ENCODE results near the gene RFX4. TPM values are rescaled to one million over a fixed set of nuclear protein-coding genes. Genes with fewer than 3 reads are reported as not detected.
"Not testable (repeated sequence)": the region's sequence is repeated elsewhere in the genome, so short reads cannot be mapped to it uniquely, and the experiment has no call there.

The RFX4 gene
- total and polyA plus RNA-seq, 3 donors from 2014 or later: 52.7 to 217 (median 86.4) TPM

- DNase-seq: no peak
- H3K9me3 ChIP-seq: no peaks in the 10 kb centered on the region
These were observed 19.3 kb downstream of the RFX4 start for GRCh38 chr12:106602076-106602475.

DNA sequence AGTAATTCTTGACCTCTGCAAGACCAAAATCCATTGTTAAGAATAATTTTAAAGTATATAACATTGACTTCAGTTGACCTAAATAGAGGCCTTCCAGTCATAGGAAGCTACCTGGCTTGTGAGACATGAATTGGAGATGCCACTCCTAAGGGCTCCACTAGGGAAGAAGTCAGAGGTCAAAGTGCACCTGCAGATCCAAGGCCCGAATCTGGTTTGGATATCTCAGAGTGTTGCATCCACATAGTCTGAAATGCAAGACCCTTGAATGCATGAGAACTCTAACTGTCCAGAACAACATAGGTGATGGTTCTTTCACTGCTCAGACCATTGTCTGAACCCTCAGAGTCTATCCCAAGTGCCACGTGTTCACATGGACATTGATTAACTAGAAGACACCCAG, 22.4 kb downstream of the RFX4 start:
- DNase-seq: no peak

More at GRCh38 chr12:106602076-106602475, 19.3 kb downstream of the RFX4 start:
- no peaks in the 10 kb centered on the region for H3K27me3 ChIP-seq
- H3K4me3 ChIP-seq: no peak overlapping the region
- no peaks in the 10 kb centered on the region for H3K4me1 ChIP-seq
- H3K27ac ChIP-seq: no peak overlapping the region
- 94 to 96% methylated on average over 4 of the region's 4 CpGs for WGBS, 2 donors
- intact Hi-C loops (cut with DNase I; ENCODE audit: low total_unique reads): no loop called here
- H3K36me3 ChIP-seq (ENCODE audit: low read depth, missing control alignments): no peaks in the 10 kb centered on the region
- TF ChIP-seq, protein P1, sequence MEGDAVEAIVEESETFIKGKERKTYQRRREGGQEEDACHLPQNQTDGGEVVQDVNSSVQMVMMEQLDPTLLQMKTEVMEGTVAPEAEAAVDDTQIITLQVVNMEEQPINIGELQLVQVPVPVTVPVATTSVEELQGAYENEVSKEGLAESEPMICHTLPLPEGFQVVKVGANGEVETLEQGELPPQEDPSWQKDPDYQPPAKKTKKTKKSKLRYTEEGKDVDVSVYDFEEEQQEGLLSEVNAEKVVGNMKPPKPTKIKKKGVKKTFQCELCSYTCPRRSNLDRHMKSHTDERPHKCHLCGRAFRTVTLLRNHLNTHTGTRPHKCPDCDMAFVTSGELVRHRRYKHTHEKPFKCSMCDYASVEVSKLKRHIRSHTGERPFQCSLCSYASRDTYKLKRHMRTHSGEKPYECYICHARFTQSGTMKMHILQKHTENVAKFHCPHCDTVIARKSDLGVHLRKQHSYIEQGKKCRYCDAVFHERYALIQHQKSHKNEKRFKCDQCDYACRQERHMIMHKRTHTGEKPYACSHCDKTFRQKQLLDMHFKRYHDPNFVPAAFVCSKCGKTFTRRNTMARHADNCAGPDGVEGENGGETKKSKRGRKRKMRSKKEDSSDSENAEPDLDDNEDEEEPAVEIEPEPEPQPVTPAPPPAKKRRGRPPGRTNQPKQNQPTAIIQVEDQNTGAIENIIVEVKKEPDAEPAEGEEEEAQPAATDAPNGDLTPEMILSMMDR (IDR thresholded peaks at IDR 0.05): no peak
- TF ChIP-seq POLR2A (IDR thresholded peaks at IDR 0.05): no peak

DNA sequence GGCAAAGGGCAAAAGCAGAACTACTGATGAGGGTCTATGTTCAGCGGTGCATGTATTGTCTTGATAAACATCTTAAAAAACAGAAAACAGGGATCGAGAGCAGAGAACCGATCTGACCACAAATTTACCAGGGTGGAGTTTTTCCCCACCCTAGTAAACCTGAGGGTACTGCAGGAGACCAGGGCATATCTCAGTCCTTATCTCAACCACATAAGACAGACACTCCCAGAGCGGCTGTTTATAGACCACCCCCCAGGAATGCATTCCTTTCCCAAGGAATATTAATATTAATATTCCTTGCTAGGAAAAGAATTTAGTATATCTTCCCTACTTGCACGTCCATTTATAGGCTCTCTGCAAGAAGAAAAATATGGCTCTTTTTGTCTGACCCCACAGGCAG, 37.8 kb downstream of the RFX4 start:
- DNase-seq; H3K4me3 ChIP-seq; H3K27me3 ChIP-seq; H3K36me3 ChIP-seq (ENCODE audit: low read depth, missing control alignments); intact Hi-C loops (cut with DNase I; ENCODE audit: low total_unique reads); H3K9me3 ChIP-seq; H3K27ac ChIP-seq; H3K4me1 ChIP-seq: not testable (repeated sequence)
- WGBS, 2 donors: 89 to 90% methylated on average over 5 of the region's 5 CpGs

More for the DNA sequence above, 22.4 kb downstream of the RFX4 start:
- Histone ChIP-seq H3K4me1 (no peaks in the 10 kb centered on the region), H3K27ac (no peak overlapping the region), H3K36me3 (ENCODE audit: low read depth, missing control alignments) (no peaks in the 10 kb centered on the region), H3K9me3 (no peaks in the 10 kb centered on the region), H3K4me3 (no peak overlapping the region), H3K27me3 (no peaks in the 10 kb centered on the region)
- TF ChIP-seq, protein P1 (IDR thresholded peaks at IDR 0.05): no peak
- TF ChIP-seq POLR2A (IDR thresholded peaks at IDR 0.05): no peak
- intact Hi-C loops (cut with DNase I; ENCODE audit: low total_unique reads): no loop called here
- WGBS, 2 donors: 61 to 85% methylated on average over 2 of the region's 2 CpGs

GRCh38 chr12:106625976-106626375, 43.2 kb downstream of the RFX4 start:
- no peak for DNase-seq
- no peaks in the 10 kb centered on the region for H3K9me3 ChIP-seq
- intact Hi-C loops (cut with DNase I; ENCODE audit: low total_unique reads): no loop called here

DNA sequence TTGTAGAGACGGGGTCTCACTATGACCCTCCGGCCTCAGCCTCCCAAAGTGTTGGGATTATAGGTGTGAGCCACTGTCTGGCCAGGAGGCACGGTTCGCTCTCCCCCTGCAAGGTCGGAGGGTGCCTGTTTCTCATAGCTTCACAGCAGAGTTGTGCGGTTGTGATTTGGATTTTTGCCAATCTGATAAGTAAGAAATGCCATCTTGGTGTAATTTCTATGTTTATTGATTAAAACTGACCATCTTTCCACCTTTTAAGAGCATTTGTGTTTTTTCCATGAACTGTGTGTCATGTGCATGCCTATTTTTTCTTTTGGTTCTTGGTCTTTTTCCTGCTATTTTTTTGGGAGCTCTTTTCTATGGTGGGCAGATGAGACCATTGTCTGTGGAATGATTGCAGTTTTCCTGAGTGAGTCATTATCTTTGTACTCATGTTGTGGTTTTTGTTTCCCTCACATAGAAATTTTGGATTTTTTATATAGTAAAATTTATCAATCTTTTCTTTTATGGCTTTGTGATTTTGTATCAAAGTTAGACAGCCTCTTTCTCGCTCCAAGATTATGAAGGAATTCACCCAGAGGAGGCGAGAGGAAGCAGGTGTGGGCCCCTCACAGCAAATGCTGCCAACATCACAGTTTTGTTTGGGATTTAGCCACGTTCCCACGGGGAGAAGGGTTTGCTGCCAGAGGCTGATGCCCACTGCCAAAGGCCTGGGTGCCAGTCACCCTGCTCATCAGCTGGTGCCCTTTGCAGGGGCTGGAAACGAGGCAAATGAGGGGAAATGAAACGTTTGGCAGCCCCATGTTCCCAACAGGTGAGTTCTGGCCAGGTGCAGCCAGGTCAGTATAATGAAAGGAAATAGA, 47.2 kb downstream of the RFX4 start:
- Histone ChIP-seq H3K4me3 (no peak overlapping the region), H3K4me1 (no peaks in the 10 kb centered on the region), H3K27ac (no peak overlapping the region), H3K27me3 (no peaks in the 10 kb centered on the region), H3K36me3 (ENCODE audit: low read depth, missing control alignments) (no peaks in the 10 kb centered on the region), H3K9me3 (no peaks in the 10 kb centered on the region)
- WGBS, 2 donors: 64 to 65% methylated on average over 12 of the region's 12 CpGs
- TF ChIP-seq POLR2A (IDR thresholded peaks at IDR 0.05): no peak
- TF ChIP-seq, protein P1 (IDR thresholded peaks at IDR 0.05): no peak
- intact Hi-C loops (cut with DNase I; ENCODE audit: low total_unique reads): no loop called here
- DNase-seq: no peak

More at GRCh38 chr12:106625976-106626375, 43.2 kb downstream of the RFX4 start:
- TF ChIP-seq POLR2A (IDR thresholded peaks at IDR 0.05): no peak
- TF ChIP-seq, protein P1 (IDR thresholded peaks at IDR 0.05): no peak
- Histone ChIP-seq H3K27ac (no peak overlapping the region), H3K4me3 (no peak overlapping the region), H3K4me1 (no peaks in the 10 kb centered on the region), H3K36me3 (ENCODE audit: low read depth, missing control alignments) (no peaks in the 10 kb centered on the region), H3K27me3 (no peaks in the 10 kb centered on the region)

All from testis (tissue), 3 donors.